Glutamatergic neuron (in vitro differentiated cells): ENCODE measurements around the gene RB1. TPM values are rescaled to one million over a fixed set of nuclear protein-coding genes. Genes with fewer than 3 reads are reported as not detected.

Source experiments
- DNase-seq: peaks from one replicate; pipeline ENCODE4 v3.0.0; 2022
- H3K27ac Mint-ChIP-seq: one replicate; pipeline ENCODE4 v1.8.0; 2020; ENCODE audit warnings: mild to moderate bottlenecking, mixed read lengths, inconsistent platforms; ENCODE audit not compliant: unreplicated experiment
- H3K27me3 Mint-ChIP-seq: one replicate; pipeline ENCODE4 v1.8.0; 2020; ENCODE audit warnings: mild to moderate bottlenecking, moderate library complexity, mixed read lengths, inconsistent platforms; ENCODE audit not compliant: unreplicated experiment
- H3K36me3 Mint-ChIP-seq: one replicate; pipeline ENCODE4 v1.8.0; 2020; ENCODE audit warnings: mild to moderate bottlenecking, mixed read lengths, inconsistent platforms; ENCODE audit not compliant: unreplicated experiment
- H3K4me1 Mint-ChIP-seq: one replicate; pipeline ENCODE4 v1.8.0; 2020; ENCODE audit warnings: mild to moderate bottlenecking, low read depth, mixed read lengths, inconsistent platforms; ENCODE audit not compliant: unreplicated experiment
- H3K4me3 Mint-ChIP-seq: one replicate; pipeline ENCODE4 v1.8.0; 2020; ENCODE audit warnings: mild to moderate bottlenecking, mixed read lengths, inconsistent platforms; ENCODE audit not compliant: unreplicated experiment
- H3K9me3 Mint-ChIP-seq: one replicate; pipeline ENCODE4 v1.8.0; 2020; ENCODE audit warnings: mild to moderate bottlenecking, moderate library complexity, mixed read lengths, inconsistent platforms; ENCODE audit not compliant: unreplicated experiment
- total RNA-seq: library from RNA; stranded (reverse); fragmentation: NEBNext Ultra II Directional; extraction: Animal tissue kit (Norgen Biotek cat#: 25700); gene quantifications from one replicate; pipeline ENCODE4 v1.2.1, GENCODE V29; 2021; ENCODE audit not compliant: unreplicated experiment
- TF ChIP-seq, protein P1 (sequence below): fragments of 200-600 bp; sonication (generic); IDR thresholded peaks from one replicate; pipeline ENCODE4 v1.5.0; 2021; ENCODE audit not compliant: partially characterized antibody, unreplicated experiment

RB1 gene
- total RNA-seq, 1 donor from 2014 or later, result 50.3 TPM

DNA sequence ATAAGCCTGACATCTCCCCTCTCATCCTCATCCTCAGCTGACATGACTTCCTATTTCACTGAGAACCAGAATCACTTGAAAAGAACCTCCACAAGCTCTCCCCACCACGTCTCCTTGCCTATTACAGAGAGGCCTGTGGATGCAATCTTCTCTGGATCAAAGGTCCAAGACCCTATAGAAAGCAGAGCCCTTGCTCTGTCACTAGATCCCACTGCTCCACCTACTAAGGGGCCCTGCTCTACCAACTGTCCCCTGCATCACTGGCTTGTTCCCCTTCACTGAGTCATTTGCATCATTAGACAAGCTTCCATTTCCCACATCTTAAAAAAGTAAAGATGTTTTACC is 188.5 kb downstream of the RB1 start:
- H3K36me3 Mint-ChIP-seq, result peaks cover 6% of the 10 kb centered on the region
- H3K4me1 Mint-ChIP-seq, result no peaks in the 10 kb centered on the region
- TF ChIP-seq, protein P1, sequence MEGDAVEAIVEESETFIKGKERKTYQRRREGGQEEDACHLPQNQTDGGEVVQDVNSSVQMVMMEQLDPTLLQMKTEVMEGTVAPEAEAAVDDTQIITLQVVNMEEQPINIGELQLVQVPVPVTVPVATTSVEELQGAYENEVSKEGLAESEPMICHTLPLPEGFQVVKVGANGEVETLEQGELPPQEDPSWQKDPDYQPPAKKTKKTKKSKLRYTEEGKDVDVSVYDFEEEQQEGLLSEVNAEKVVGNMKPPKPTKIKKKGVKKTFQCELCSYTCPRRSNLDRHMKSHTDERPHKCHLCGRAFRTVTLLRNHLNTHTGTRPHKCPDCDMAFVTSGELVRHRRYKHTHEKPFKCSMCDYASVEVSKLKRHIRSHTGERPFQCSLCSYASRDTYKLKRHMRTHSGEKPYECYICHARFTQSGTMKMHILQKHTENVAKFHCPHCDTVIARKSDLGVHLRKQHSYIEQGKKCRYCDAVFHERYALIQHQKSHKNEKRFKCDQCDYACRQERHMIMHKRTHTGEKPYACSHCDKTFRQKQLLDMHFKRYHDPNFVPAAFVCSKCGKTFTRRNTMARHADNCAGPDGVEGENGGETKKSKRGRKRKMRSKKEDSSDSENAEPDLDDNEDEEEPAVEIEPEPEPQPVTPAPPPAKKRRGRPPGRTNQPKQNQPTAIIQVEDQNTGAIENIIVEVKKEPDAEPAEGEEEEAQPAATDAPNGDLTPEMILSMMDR, result no peak
- no peak overlapping the region for H3K4me3 Mint-ChIP-seq
- DNase-seq, result no peak
- no peaks in the 10 kb centered on the region for H3K9me3 Mint-ChIP-seq
- no peaks in the 10 kb centered on the region for H3K27me3 Mint-ChIP-seq
- H3K27ac Mint-ChIP-seq, result no peak overlapping the region

DNA sequence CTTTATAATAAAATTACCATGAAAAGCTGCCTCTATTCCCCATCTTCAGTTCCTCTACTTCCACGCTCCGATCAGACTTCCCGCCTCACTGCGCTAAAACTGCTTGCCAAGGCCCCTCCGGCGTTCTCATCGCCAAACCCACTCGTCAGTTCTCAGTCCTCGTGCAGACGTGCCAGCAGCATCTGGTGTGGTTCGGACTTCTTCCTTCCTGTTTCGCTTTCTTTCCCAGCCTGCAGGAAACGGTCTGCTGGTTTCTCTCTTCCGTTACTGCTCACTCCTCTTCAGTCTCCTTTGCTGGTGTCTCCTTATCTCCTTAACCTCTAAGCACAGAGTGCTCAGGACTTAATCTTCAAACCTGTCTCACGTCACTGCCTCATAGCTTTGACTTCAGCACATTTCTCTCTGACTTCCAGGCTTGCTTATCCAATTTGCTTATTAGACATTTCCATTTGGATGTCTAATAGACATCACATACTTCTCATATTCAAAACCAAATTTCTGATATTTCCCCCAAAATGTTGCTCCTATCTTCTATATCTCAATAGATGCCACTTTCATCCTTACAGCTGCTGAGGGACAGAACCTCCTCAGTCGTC is 189.0 kb downstream of the RB1 start:
- Mint-ChIP-seq H3K9me3 (no peaks in the 10 kb centered on the region), H3K27me3 (no peaks in the 10 kb centered on the region), H3K36me3 (peaks cover 2% of the 10 kb centered on the region), H3K4me3 (no peak overlapping the region), H3K27ac (no peak overlapping the region), H3K4me1 (no peaks in the 10 kb centered on the region)
- DNase-seq, result no peak
- TF ChIP-seq, protein P1, result no peak

- no peaks in the 10 kb centered on the region for H3K27me3 Mint-ChIP-seq
- H3K4me1 Mint-ChIP-seq, result no peaks in the 10 kb centered on the region
- DNase-seq, result no peak
- H3K4me3 Mint-ChIP-seq, result no peak overlapping the region
- TF ChIP-seq, protein P1, result no peak
- no peak overlapping the region for H3K27ac Mint-ChIP-seq
- no peaks in the 10 kb centered on the region for H3K36me3 Mint-ChIP-seq
- H3K9me3 Mint-ChIP-seq, result no peaks in the 10 kb centered on the region
Observed at GRCh38 chr13:48493066-48493765, 189.7 kb downstream of the RB1 start.

GRCh38 chr13:48493851-48494250 is 190.3 kb downstream of the RB1 start:
- H3K9me3 Mint-ChIP-seq, result no peaks in the 10 kb centered on the region

DNA sequence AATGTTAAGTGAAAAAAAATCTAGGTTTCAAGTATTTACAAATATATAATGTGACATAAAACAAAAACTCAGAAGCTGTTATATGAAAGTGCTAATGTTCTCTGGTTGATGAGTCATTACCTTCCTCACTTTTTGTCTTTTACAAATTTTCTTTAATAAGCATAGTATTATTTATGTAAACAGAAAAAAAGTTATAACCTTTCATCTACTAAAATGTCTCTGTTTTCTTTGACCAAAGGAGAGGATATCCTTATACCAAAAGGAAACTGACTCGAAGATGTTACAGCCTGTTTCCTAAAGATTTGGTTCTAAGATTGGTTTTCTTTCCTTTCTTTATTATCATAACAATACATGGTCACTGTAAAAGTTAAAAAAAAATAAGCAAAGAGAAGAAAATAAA is 191.3 kb downstream of the RB1 start:
- Mint-ChIP-seq H3K9me3 (no peaks in the 10 kb centered on the region), H3K27ac (no peak overlapping the region), H3K4me1 (no peaks in the 10 kb centered on the region), H3K27me3 (no peaks in the 10 kb centered on the region), H3K4me3 (no peak overlapping the region), H3K36me3 (no peaks in the 10 kb centered on the region)
- TF ChIP-seq, protein P1, result no peak
- DNase-seq, result no peak

More at GRCh38 chr13:48493851-48494250, 190.3 kb downstream of the RB1 start:
- H3K27ac Mint-ChIP-seq, result no peak overlapping the region
- no peak overlapping the region for H3K4me3 Mint-ChIP-seq
- H3K27me3 Mint-ChIP-seq, result no peaks in the 10 kb centered on the region
- no peaks in the 10 kb centered on the region for H3K4me1 Mint-ChIP-seq
- no peaks in the 10 kb centered on the region for H3K36me3 Mint-ChIP-seq
- no peak for DNase-seq
- TF ChIP-seq, protein P1, result no peak
